Ascending aorta (tissue), 2 donors: ENCODE data around the gene BBS9. TPM values are rescaled to one million over a fixed set of nuclear protein-coding genes. Genes with fewer than 3 reads are reported as not detected.

Experiments
- DNase-seq, 2 donors: peaks; one replicate each; pipeline ENCODE4 v3.0.0-alpha.2; 2019; ENCODE audit warnings: low spot score in 2 of 2
- H3K27ac ChIP-seq, 2 donors: fragments of 200-600 bp; sonication (generic); one replicate each; pipeline ENCODE4 v1.5.1; 2016 to 2017; ENCODE audit warnings: mild to moderate bottlenecking in 1 of 2
- H3K27me3 ChIP-seq: fragments of 200-600 bp; sonication (generic); one replicate; pipeline ENCODE4 v1.5.1; 2017
- H3K36me3 ChIP-seq, 2 donors: fragments of 200-600 bp; sonication (generic); one replicate each; pipeline ENCODE4 v1.5.1; 2016
- H3K4me1 ChIP-seq, 2 donors: fragments of 200-600 bp; sonication (generic); one replicate each; pipeline ENCODE4 v1.5.1; 2016 to 2017; ENCODE audit warnings: mild to moderate bottlenecking in 1 of 2
- H3K4me3 ChIP-seq, 2 donors: fragments of 200-600 bp; sonication (generic); one replicate each; pipeline ENCODE4 v1.5.1; 2016 to 2017; ENCODE audit warnings: mild to moderate bottlenecking in 1 of 2
- H3K9me3 ChIP-seq, 2 donors: fragments of 200-600 bp; sonication (generic); one replicate each; pipeline ENCODE4 v1.5.1; 2016
- intact Hi-C: fragments of 100-400 bp; cut with DNase I; formaldehyde crosslinking; loops from one replicate; pipeline ENCODE4 v1.15.1; 2023
- total RNA-seq: library from RNA; depleted of rRNA; stranded (reverse); fragments of >200 nt; gene quantifications from one replicate; pipeline ENCODE4 v1.1.0, GENCODE V29; 2016
- TF ChIP-seq, protein P1 (sequence below), 3 experiments: fragments of 200-600 bp in 2 of 3; fragments of 450-650 bp in 1 of 3; sonication (generic) in 2 of 3; IDR thresholded peaks; one replicate each; pipeline ENCODE4 v1.5.1; 2016 to 2019; ENCODE audit warnings: antibody characterized with exemption in 3 of 3, mild to moderate bottlenecking in 1 of 3, moderate library complexity in 1 of 3

Gene BBS9
- total RNA-seq, 1 donor from 2014 or later = 23.3 TPM

DNA sequence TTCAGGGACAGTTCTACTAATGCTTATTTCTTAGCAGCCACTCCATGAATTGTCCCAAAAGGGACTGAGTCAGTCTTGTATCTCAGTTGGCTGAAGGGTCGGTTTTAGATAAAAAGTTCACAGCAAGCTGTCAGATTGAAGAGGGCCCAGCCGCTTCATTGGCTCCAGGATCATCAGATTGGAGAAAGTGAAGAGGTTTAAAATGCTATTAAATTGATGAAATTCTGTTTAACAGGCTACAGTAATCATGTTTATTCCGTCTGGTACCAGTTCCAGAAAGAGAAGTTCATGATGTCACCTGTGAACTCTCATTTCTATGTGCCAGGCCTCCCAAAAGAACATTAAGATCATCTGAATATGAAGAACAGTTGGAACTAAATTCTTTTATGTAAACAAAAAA is 481.6 kb downstream of the BBS9 start:
- TF ChIP-seq, protein P1, sequence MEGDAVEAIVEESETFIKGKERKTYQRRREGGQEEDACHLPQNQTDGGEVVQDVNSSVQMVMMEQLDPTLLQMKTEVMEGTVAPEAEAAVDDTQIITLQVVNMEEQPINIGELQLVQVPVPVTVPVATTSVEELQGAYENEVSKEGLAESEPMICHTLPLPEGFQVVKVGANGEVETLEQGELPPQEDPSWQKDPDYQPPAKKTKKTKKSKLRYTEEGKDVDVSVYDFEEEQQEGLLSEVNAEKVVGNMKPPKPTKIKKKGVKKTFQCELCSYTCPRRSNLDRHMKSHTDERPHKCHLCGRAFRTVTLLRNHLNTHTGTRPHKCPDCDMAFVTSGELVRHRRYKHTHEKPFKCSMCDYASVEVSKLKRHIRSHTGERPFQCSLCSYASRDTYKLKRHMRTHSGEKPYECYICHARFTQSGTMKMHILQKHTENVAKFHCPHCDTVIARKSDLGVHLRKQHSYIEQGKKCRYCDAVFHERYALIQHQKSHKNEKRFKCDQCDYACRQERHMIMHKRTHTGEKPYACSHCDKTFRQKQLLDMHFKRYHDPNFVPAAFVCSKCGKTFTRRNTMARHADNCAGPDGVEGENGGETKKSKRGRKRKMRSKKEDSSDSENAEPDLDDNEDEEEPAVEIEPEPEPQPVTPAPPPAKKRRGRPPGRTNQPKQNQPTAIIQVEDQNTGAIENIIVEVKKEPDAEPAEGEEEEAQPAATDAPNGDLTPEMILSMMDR (IDR thresholded peaks at IDR 0.05) = no peak
- peaks cover 0 to 12% of the 10 kb centered on the region in 2 donors for H3K9me3 ChIP-seq
- H3K4me1 ChIP-seq = no peaks in the 10 kb centered on the region
- intact Hi-C loops = no loop called here
- H3K4me3 ChIP-seq = no peak overlapping the region
- H3K27me3 ChIP-seq = no peaks in the 10 kb centered on the region
- H3K36me3 ChIP-seq = peaks cover 0 to 7% of the 10 kb centered on the region in 2 donors
- no peak for DNase-seq
- no peak overlapping the region for H3K27ac ChIP-seq

DNA sequence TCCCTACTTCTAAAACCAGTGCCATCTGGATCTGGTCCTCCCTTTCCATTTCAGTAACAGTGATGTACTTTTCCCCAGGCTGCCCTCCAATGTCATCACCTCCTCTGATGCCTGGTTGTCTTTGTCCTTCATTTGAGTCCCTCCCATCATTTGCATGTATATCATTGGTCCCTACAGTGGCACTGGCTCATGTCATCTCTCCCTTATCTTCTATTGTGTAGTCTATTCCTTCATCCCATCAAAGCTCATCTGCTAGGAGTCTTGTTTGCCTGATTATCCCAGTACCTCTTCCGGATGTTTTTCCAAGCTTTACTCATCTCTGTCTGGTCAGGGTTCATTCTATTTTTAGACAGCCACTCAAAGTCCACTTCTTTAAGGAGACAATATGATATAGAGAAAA is 483.1 kb downstream of the BBS9 start:
- Histone ChIP-seq H3K27me3 (no peaks in the 10 kb centered on the region), H3K27ac (no peak overlapping the region), H3K4me3 (no peak overlapping the region), H3K4me1 (no peaks in the 10 kb centered on the region), H3K9me3 (peaks cover 0 to 12% of the 10 kb centered on the region in 2 donors), H3K36me3 (no peaks in the 10 kb centered on the region)
- DNase-seq = no peak
- intact Hi-C loops = no loop called here
- TF ChIP-seq, protein P1 (IDR thresholded peaks at IDR 0.05) = no peak

DNA sequence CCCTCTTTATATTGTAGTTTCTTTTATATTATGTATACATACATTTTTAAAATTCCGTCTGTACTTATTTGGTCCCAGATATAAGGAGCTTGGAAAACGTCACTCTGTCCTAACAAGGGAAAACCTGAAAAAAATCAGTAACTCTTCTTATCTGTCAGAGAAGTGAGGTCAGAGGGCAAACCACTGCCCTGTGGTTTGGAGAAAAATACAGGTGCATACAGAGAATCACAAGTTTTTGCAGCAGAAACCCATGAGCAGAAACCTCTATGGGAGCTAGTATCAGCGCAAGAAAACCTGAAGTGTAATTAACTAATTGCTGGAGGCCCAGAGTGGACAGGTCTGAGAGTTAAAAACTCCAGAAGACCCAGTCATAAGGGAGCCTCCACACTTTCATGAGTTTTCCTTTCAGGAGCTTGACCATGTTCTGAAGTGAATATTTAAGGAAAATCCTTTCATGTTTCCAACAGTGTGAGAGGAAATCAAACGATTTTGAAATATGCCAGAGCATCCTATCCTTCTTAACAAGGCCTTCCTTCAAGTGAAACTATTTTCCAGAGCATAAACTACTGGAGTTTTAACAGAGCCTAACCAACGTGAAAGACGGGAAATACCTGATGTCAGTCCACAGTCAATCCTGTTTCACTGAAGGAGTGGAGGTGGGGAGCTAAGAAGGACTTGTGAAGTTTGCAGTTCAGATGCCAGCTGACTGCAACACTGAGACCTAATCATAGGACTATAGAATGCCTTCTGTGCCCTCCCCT is 485.2 kb downstream of the BBS9 start:
- H3K9me3 ChIP-seq = peaks cover 0 to 12% of the 10 kb centered on the region in 2 donors
- no peaks in the 10 kb centered on the region for H3K36me3 ChIP-seq
- intact Hi-C loops = no loop called here
- no peak overlapping the region for H3K4me3 ChIP-seq
- no peak for DNase-seq
- no peak overlapping the region for H3K27ac ChIP-seq
- H3K27me3 ChIP-seq = no peaks in the 10 kb centered on the region
- no peaks in the 10 kb centered on the region for H3K4me1 ChIP-seq
- TF ChIP-seq, protein P1 (IDR thresholded peaks at IDR 0.05) = no peak

DNA sequence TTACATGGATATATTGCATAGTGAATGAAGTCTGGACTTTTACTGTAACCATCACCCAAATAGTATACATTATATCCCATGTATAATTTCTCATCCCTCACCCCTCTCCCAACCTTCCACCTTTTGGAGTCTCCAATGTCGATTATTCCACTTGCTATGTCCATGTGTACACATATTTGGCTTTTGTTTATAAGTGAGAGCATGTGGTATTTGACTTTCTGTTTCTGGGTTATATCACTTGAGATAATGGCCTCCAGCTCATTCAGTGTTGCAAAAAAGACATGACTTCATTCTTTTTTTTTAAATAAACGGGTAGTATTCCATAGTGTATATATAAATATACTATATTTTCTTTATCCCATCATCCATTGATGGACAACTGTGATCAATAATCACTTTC is 487.4 kb downstream of the BBS9 start:
- Histone ChIP-seq H3K27me3 (no peaks in the 10 kb centered on the region), H3K9me3 (peaks cover 0 to 25% of the 10 kb centered on the region in 2 donors), H3K36me3 (no peaks in the 10 kb centered on the region), H3K4me3 (no peak overlapping the region), H3K27ac (no peak overlapping the region), H3K4me1 (no peaks in the 10 kb centered on the region)
- no peak for DNase-seq
- TF ChIP-seq, protein P1 (IDR thresholded peaks at IDR 0.05) = no peak
- intact Hi-C loops = no loop called here

DNA sequence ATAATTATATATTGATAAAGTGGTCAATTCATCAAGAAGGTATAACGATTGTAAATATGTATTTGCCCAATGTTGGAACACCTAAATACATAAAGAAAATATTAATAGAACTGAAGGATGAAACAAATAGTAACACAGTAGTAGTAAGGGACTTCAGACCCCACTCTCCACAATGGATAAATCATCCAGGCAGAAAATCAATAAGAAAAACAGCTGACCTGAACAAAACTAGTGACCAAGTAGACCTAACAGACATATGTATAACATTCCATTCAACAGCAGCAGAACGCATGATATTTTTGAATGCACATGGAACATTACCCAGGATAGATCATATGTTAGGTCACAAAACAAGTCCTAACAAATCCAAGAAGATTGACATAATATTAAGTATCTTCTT is 489.9 kb downstream of the BBS9 start:
- peaks cover 0 to 25% of the 10 kb centered on the region in 2 donors for H3K9me3 ChIP-seq
- no peaks in the 10 kb centered on the region for H3K4me1 ChIP-seq
- intact Hi-C loops = no loop called here
- no peak for DNase-seq
- no peak overlapping the region for H3K4me3 ChIP-seq
- no peak overlapping the region for H3K27ac ChIP-seq
- H3K27me3 ChIP-seq = no peaks in the 10 kb centered on the region
- H3K36me3 ChIP-seq = no peaks in the 10 kb centered on the region
- TF ChIP-seq, protein P1 (IDR thresholded peaks at IDR 0.05) = no peak
